ENCODE data around the gene SUPT3H.

DNA sequence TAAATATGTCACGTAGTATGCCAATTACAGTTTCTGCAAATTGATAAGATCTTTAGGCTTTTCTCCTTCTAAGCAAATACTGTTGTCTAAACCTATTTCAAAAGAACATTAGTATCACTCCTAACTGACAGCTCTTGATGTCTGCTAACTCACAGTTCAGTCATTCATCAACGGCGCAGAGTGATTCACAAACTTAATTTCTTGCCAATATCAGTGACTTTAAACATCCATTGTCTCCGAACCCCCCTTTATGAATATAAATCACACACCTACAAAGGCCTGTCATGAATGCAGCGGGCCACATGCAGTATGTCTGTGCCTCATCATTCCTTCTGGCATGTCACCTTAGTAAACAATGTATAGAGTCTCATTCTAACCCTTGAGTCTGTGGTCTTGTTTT, 569.6 kb downstream of the SUPT3H start:
- TF ChIP-seq, protein P1, sequence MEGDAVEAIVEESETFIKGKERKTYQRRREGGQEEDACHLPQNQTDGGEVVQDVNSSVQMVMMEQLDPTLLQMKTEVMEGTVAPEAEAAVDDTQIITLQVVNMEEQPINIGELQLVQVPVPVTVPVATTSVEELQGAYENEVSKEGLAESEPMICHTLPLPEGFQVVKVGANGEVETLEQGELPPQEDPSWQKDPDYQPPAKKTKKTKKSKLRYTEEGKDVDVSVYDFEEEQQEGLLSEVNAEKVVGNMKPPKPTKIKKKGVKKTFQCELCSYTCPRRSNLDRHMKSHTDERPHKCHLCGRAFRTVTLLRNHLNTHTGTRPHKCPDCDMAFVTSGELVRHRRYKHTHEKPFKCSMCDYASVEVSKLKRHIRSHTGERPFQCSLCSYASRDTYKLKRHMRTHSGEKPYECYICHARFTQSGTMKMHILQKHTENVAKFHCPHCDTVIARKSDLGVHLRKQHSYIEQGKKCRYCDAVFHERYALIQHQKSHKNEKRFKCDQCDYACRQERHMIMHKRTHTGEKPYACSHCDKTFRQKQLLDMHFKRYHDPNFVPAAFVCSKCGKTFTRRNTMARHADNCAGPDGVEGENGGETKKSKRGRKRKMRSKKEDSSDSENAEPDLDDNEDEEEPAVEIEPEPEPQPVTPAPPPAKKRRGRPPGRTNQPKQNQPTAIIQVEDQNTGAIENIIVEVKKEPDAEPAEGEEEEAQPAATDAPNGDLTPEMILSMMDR (IDR thresholded peaks at IDR 0.05) = no peak
- TF ChIP-seq POLR2AphosphoS5 (IDR thresholded peaks at IDR 0.05) (no peak), POLR2A (IDR thresholded peaks at IDR 0.05) (no peak)

All from breast epithelium (tissue), 3 donors.